OCI-LY3 (cell line): Measurements from ENCODE around the gene RALGAPB.

ENCODE experiments used
- CTCF ChIP-seq: fragments of 200-600, 300-600 bp; sonication (generic); IDR thresholded peaks from 2 replicates; pipeline ENCODE4 v1.5.1; 2014; ENCODE audit warnings: antibody characterized with exemption, low read length, low read depth
- EZH2phosphoT487 ChIP-seq: fragments of 200-600 bp; shearing (Covaris generic); IDR thresholded peaks from 2 replicates; pipeline ENCODE4 v1.6.1; 2018; ENCODE audit warnings: antibody characterized with exemption, mixed run types, low read depth

- TF ChIP-seq CTCF (no peak), EZH2phosphoT487 (no peak)
Observed at GRCh38 chr20:38479596-38479995, 7.0 kb downstream of the RALGAPB start.
